ENCODE data around the gene UCK1. TPM values are rescaled to one million over a fixed set of nuclear protein-coding genes. Genes with fewer than 3 reads are reported as not detected.

The UCK1 gene
- total RNA-seq, 1 donor from 2014 or later, result 32.2 TPM

GRCh38 chr9:131567910-131568309 lies 36.8 kb upstream of the UCK1 start:
- Mint-ChIP-seq H3K4me1 (ENCODE audit: unreplicated experiment) (no peaks in the 10 kb centered on the region), H3K36me3 (ENCODE audit: unreplicated experiment) (peaks cover 17% of the 10 kb centered on the region)
- TF ChIP-seq CTCF (IDR thresholded peaks at IDR 0.05), result no peak

GRCh38 chr9:131566158-131566557 lies 35.1 kb upstream of the UCK1 start:
- H3K27me3 Mint-ChIP-seq (ENCODE audit: unreplicated experiment), result no peaks in the 10 kb centered on the region
- H3K4me3 Mint-ChIP-seq (ENCODE audit: unreplicated experiment), result no peak overlapping the region
- H3K36me3 Mint-ChIP-seq (ENCODE audit: unreplicated experiment), result peaks cover 13% of the 10 kb centered on the region
- H3K4me1 Mint-ChIP-seq (ENCODE audit: unreplicated experiment), result peaks cover 7% of the 10 kb centered on the region
- no peak for DNase-seq (ENCODE audit: extremely low spot score, unreplicated experiment)
- no peak for TF ChIP-seq CTCF (IDR thresholded peaks at IDR 0.05)
- H3K9me3 Mint-ChIP-seq (ENCODE audit: unreplicated experiment), result no peaks in the 10 kb centered on the region
- no peak overlapping the region for H3K27ac Mint-ChIP-seq (ENCODE audit: unreplicated experiment)

More at GRCh38 chr9:131567910-131568309, 36.8 kb upstream of the UCK1 start:
- H3K4me3 Mint-ChIP-seq (ENCODE audit: unreplicated experiment), result no peak overlapping the region
- no peaks in the 10 kb centered on the region for H3K27me3 Mint-ChIP-seq (ENCODE audit: unreplicated experiment)
- DNase-seq (ENCODE audit: extremely low spot score, unreplicated experiment), result no peak
- H3K9me3 Mint-ChIP-seq (ENCODE audit: unreplicated experiment), result no peaks in the 10 kb centered on the region
- H3K27ac Mint-ChIP-seq (ENCODE audit: unreplicated experiment), result no peak overlapping the region

GRCh38 chr9:131565369-131565768 lies 34.3 kb upstream of the UCK1 start:
- peaks cover 12% of the 10 kb centered on the region for H3K36me3 Mint-ChIP-seq (ENCODE audit: unreplicated experiment)
- DNase-seq (ENCODE audit: extremely low spot score, unreplicated experiment), result no peak
- H3K4me3 Mint-ChIP-seq (ENCODE audit: unreplicated experiment), result no peak overlapping the region
- H3K4me1 Mint-ChIP-seq (ENCODE audit: unreplicated experiment), result peaks cover 7% of the 10 kb centered on the region
- H3K9me3 Mint-ChIP-seq (ENCODE audit: unreplicated experiment), result peaks cover 5% of the 10 kb centered on the region
- H3K27me3 Mint-ChIP-seq (ENCODE audit: unreplicated experiment), result no peaks in the 10 kb centered on the region
- no peak overlapping the region for H3K27ac Mint-ChIP-seq (ENCODE audit: unreplicated experiment)
- no peak for TF ChIP-seq CTCF (IDR thresholded peaks at IDR 0.05)

- no peak for DNase-seq (ENCODE audit: extremely low spot score, unreplicated experiment)
- Mint-ChIP-seq H3K4me1 (ENCODE audit: unreplicated experiment) (peaks cover 7% of the 10 kb centered on the region), H3K27ac (ENCODE audit: unreplicated experiment) (no peak overlapping the region), H3K27me3 (ENCODE audit: unreplicated experiment) (no peaks in the 10 kb centered on the region), H3K9me3 (ENCODE audit: unreplicated experiment) (peaks cover 11% of the 10 kb centered on the region), H3K4me3 (ENCODE audit: unreplicated experiment) (no peak overlapping the region), H3K36me3 (ENCODE audit: unreplicated experiment) (peaks cover 3% of the 10 kb centered on the region)
- no peak for TF ChIP-seq CTCF (IDR thresholded peaks at IDR 0.05)
Measured at GRCh38 chr9:131562032-131562959, 31.2 kb upstream of the UCK1 start.

GRCh38 chr9:131559421-131560000 lies 28.4 kb upstream of the UCK1 start:
- Mint-ChIP-seq H3K9me3 (ENCODE audit: unreplicated experiment) (peaks cover 11% of the 10 kb centered on the region), H3K27me3 (ENCODE audit: unreplicated experiment) (peaks cover 12% of the 10 kb centered on the region), H3K36me3 (ENCODE audit: unreplicated experiment) (peaks cover 3% of the 10 kb centered on the region), H3K4me3 (ENCODE audit: unreplicated experiment) (no peak overlapping the region), H3K4me1 (ENCODE audit: unreplicated experiment) (peaks cover 11% of the 10 kb centered on the region), H3K27ac (ENCODE audit: unreplicated experiment) (no peak overlapping the region)
- TF ChIP-seq CTCF (IDR thresholded peaks at IDR 0.05), result no peak
- no peak for DNase-seq (ENCODE audit: extremely low spot score, unreplicated experiment)

Measured in osteocyte (in vitro differentiated cells).